GM19468 (cell line): Measurements from ENCODE around the gene CYTL1.
"Not testable (repeated sequence)": the region's sequence is repeated elsewhere in the genome, so short reads cannot be mapped to it uniquely, and the experiment has no call there.

ENCODE experiments used
- ATAC-seq: cut with Tn5 transposase; IDR thresholded peaks from one replicate; pipeline ENCODE4 v1.9.1; 2021; ENCODE audit warnings: mild to moderate bottlenecking, moderate library complexity, moderate number of reproducible peaks; ENCODE audit not compliant: unreplicated experiment; ENCODE audit errors: extremely low read depth

CYTL1 gene

DNA sequence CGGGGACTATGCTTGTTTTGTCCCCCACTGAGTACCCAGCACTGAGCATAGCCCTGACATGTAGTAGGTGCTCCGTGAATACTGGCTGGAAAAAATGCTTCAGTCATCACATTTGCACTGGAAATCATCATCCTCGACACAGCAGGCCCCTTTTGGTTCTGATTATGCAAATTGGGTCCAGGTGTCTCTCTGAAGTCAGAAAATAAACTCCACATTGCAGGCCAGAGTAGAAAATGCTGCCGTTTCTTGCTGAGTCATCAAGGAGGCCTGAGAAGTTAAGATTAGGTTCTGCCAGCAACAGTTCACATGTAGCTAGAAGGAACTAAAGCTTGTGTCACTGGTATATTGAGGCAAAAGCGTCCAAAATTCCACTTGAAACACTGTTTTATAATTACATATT, 17.0 kb upstream of the CYTL1 start:
- no peak for ATAC-seq

GRCh38 chr4:5034206-5034605, 14.9 kb upstream of the CYTL1 start:
- ATAC-seq: no peak

GRCh38 chr4:5033281-5033841, 14.1 kb upstream of the CYTL1 start:
- ATAC-seq: no peak

DNA sequence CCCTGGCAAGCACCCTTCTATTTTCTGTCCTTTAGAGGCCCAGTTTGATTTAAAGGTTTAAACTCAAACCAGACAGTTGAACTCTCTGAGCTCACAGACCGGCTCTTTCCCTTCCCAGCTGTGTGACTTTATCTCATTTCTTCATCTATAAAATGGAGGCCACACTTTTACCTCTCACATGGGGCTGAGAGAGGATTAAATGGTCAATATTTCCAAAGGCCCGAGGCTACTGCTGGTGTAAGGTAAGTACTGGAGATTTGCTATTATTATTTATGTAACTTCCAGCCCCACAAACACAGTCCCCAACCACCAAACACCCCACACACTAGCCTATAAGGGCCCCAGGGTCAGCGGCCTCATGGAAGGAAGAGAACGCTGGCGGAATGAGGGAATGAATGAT, 13.6 kb upstream of the CYTL1 start:
- no peak for ATAC-seq

- no peak for ATAC-seq
Observed at GRCh38 chr4:5030927-5031326, 11.7 kb upstream of the CYTL1 start.

DNA sequence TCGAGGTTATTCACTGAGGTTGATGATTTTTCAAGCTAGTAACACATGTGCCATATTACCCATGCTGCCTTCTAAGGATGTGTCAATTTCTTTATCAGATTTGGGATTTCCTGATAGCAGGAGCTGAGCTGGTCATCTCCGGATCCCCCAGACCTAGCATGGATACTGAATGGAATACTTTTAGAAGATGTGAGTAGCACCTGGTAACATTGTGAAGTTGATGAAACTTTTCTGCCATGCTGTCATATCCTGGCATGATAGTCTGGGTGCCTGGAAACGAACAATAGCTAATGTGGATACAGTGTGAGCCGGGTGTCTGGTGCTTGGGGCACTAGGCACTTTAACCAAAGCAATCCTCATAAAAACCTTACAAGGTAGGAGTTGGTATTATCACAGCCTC, 11.0 kb upstream of the CYTL1 start:
- no peak for ATAC-seq

- no peak for ATAC-seq
Observed at GRCh38 chr4:5029447-5029846, 10.2 kb upstream of the CYTL1 start.

DNA sequence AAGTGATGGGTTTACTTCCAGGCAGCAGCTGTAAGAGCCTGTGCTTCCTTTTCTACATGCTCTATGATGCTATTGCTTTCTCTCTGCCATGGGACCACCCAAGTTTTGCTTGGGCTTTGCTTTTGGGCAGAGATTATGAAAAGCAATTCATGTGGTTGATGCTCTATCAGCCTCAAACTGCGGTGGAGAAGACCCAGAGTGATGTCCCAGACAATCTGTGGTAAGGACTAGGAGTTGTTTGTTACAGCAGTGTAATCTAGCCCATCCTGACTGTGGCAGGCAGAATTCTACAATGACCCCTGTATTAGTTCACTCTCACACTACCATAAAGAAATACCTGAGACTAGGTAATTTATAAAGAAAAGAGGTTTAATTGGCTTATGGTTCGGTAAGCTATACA, 9.2 kb upstream of the CYTL1 start:
- ATAC-seq: no peak

GRCh38 chr4:5027346-5027745, 8.1 kb upstream of the CYTL1 start:
- no peak for ATAC-seq

GRCh38 chr4:5026371-5026770, 7.1 kb upstream of the CYTL1 start:
- no peak for ATAC-seq

DNA sequence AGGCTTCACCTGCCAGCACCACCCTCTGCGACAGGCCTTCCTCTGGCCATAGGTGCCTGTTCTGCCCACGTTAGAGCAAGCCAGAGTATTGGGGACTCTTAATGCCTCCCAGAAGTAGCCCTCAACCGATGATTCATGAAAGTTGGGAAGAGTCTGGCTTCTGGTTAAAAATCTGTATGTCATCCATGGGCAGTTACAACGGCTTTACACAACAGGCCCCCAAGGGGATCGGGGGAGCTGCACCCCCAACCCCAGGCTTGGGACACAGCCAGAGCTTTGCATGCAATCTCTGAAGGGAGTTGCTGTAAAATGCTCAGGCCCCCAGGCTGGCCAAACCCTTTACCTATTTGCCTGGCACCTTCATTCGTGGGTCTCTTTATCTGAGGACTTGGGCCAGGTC, 5.4 kb upstream of the CYTL1 start:
- no peak for ATAC-seq

- no peak for ATAC-seq
Observed at GRCh38 chr4:5021546-5021945, 2.3 kb upstream of the CYTL1 start.

DNA sequence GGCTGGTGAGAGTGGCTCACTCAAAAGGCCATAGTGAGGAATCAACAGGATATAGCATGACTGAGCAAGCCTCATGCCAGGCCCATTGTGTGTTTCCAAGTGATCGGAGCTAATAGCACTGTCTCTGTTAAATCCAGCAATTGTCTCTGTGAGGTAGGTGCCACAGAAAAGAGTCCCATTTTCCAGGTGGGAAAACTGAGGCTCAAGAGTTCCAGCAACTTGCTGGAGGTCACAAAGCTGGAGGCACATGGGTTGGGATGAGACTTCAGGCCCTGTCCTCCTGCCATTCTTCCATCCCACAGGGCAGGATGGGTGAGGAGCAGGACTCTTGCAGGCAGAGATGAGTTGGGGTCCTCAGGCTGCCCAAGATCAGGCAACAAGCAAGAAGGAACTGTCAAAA, 1.1 kb upstream of the CYTL1 start:
- ATAC-seq: no peak

- ATAC-seq: no peak
Observed at GRCh38 chr4:5019796-5020195, 538 bp upstream of the CYTL1 start.

DNA sequence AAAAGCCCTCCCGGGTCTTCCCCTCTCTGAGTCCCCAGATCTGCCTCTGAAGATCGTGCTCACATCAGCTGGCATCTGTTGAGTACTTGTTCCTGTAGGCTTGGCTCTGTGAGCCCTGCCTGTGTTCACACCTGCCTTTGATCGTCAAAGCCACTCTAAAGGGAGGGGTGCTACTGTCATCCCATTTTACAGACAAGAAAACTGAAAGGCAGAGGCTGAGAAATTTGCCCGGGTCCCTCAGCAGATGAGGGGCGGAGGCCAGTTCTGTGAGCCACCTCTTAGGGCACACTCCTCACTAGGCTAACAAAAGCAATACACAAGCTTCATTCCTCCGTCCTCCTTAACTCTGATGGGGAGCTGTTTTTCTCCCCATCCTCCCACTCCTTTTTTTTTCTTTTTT, 655 bp downstream of the CYTL1 start:
- ATAC-seq: no peak

- no peak for ATAC-seq
Observed at GRCh38 chr4:5018096-5018495, 1.2 kb downstream of the CYTL1 start.

DNA sequence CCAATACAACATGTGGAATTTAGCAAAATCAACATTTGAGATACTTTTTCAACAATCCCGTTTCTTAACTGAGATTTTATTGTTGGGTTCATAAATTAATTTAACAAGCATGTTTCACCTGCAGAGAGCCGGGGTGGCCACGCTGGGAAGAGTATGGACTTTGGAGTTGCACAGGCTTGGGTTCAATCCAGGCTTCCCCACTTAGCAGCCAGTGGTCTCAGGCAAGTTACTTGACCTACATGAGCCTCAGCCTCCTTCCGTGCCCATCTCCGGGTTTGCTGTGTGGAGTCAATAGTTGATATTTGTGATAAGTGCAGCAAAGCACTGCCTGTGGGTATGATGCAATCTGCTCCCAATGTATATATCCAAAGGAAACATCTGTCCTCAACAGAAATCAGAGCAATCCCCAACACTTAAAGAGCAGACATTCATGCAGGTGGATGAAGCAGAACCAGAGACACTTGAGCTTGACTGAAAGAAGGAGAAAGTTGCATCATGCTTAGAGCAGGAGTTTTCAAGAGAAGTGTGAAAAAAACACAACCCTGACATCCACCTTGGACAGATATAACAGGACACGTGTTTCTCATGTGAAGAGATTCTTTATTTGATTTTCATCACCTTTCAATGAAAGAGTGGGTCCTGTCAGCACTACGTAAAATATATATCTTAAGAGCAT, 5.1 kb downstream of the CYTL1 start:
- no peak for ATAC-seq

- ATAC-seq: no peak
Observed at GRCh38 chr4:5012958-5013357, 6.3 kb downstream of the CYTL1 start.

DNA sequence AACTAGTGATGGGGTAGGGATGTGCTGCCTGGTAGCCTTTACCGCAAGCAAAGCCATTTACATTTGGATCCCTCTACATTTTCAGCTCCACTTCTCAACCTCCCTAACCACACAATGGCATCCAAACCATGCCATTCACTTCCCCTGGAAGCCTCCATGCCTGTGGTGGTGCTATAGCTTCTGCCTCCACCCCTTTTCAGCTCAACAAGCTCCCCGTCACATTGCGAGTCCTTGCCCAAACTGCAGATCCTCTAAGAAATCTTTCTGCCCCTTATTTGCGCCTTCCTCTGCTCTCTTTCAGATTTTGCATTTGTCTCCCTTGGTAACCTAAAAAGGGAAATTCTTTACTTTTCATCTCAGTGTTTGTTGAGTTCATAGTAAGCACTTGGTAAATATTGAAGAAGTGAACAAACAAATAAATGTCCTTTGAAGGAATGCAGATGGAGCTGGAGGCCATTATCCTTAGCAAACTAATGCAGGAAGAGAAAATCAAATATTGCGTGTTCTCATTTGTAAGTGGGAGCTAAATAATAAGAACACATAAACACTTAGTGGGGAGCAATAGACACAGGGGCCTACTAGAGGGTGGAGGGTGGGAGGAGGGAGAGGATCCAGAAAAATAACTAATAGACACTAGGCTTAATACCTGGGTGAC, 6.9 kb downstream of the CYTL1 start:
- ATAC-seq: no peak

- no peak for ATAC-seq
Observed at GRCh38 chr4:5010984-5011383, 8.3 kb downstream of the CYTL1 start.

- no peak for ATAC-seq
Observed at GRCh38 chr4:5009796-5010195, 9.5 kb downstream of the CYTL1 start.

DNA sequence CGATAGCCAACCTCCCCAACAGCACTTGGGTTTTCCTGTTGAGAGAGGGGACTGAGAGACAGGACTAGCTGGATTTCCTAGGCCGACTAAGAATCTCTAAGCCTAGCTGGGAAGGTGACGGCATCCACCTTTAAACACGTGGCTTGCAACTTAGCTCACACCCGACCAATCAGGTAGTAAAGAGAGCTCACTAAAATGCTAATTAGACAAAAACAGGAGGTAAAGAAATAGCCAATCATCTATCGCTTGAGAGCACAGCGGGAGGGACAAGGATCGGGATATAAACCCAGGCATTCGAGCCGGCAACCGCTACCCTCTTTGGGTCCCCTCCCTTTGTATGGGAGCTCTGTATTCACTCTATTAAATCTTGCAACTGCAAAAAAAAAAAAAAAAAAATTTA, 12.3 kb downstream of the CYTL1 start:
- not testable (repeated sequence) for ATAC-seq
